Cardiac fibroblast (primary cell): ENCODE data around the gene JAZF1.

Experiments used
- DNase-seq, 2 donors: peaks; one replicate each; pipeline versions ENCODE4 v3.0.0 to v3.0.0-alpha.2; 2010; ENCODE audit warnings: low read depth in 2 of 2
- H3K4me3 ChIP-seq, 2 donors: replicated peaks in 1 of 2; 1 replicate in 1 of 2; 2 replicates in 1 of 2; pipeline ENCODE4 v1.5.1; 2011; ENCODE audit warnings: low read depth in 2 of 2, low read length in 2 of 2, mild to moderate bottlenecking in 2 of 2, moderate library complexity in 1 of 2
- CTCF ChIP-seq: IDR thresholded peaks from one replicate; pipeline ENCODE4 v1.5.1; 2011; ENCODE audit warnings: low read depth, mild to moderate bottlenecking, low read length, inconsistent platforms

JAZF1 gene

GRCh38 chr7:28155019-28155660 is 25.5 kb downstream of the JAZF1 start:
- no peak for TF ChIP-seq CTCF
- no peak overlapping the region for H3K4me3 ChIP-seq
- DNase-seq = peak in 1 of 2 donors; percentile 29

GRCh38 chr7:28152594-28152993 is 28.0 kb downstream of the JAZF1 start:
- DNase-seq = peak in 1 of 2 donors; percentile 19
- no peak overlapping the region for H3K4me3 ChIP-seq
- TF ChIP-seq CTCF = no peak

- peak; percentile 34 to 85 for DNase-seq
- H3K4me3 ChIP-seq = no peak overlapping the region
- no peak for TF ChIP-seq CTCF
Measured at GRCh38 chr7:28151965-28152364, 28.6 kb downstream of the JAZF1 start.

GRCh38 chr7:28149291-28150101 is 31.1 kb downstream of the JAZF1 start:
- no peak overlapping the region for H3K4me3 ChIP-seq
- TF ChIP-seq CTCF = no peak
- no peak for DNase-seq

- no peak for DNase-seq
- H3K4me3 ChIP-seq = no peak overlapping the region
- TF ChIP-seq CTCF = no peak
Measured at GRCh38 chr7:28145931-28146330, 34.7 kb downstream of the JAZF1 start.

- no peak overlapping the region for H3K4me3 ChIP-seq
- TF ChIP-seq CTCF = no peak
- no peak for DNase-seq
Measured at GRCh38 chr7:28145090-28145626, 35.4 kb downstream of the JAZF1 start.
